HEK293 (cell line): Measurements from ENCODE around the gene MSMP.

Experiments
- CTCF ChIA-PET: fragments of 350-600 bp; formaldehyde crosslinking; extraction: SDS; loops from one replicate; lab custom pipeline; 2021; ENCODE audit warnings: antibody characterized with exemption; lab: Yijun Ruan, JAX
- POLR2A ChIA-PET: fragments of 300-600 bp; formaldehyde crosslinking; extraction: SDS; loops from one replicate; lab custom pipeline; 2020; ENCODE audit warnings: antibody characterized with exemption, inconsistent platforms; lab: Yijun Ruan, JAX
- H3K27ac ChIP-seq: fragments of 200-500 bp; sonication (Bioruptor generic); 2 replicates; pipeline ENCODE4 v1.5.1; 2014; ENCODE audit warnings: low read depth, low read length, control low read depth, inconsistent platforms; ENCODE audit errors: extremely low read depth
- H3K36me3 ChIP-seq, 2 experiments: fragments of 200-500 bp in 1 of 2; sonication (Bioruptor generic) in 1 of 2; 1 replicate in 1 of 2; 2 replicates in 1 of 2; pipeline ENCODE4 v1.5.1; 2014 to 2017; ENCODE audit warnings: inconsistent platforms in 2 of 2, low read length in 2 of 2; ENCODE audit not compliant: control insufficient read depth in 2 of 2, insufficient read depth in 1 of 2
- H3K4me1 ChIP-seq: fragments of 200-500 bp; sonication (Bioruptor generic); 2 replicates; pipeline ENCODE4 v1.5.1; 2014; ENCODE audit warnings: mild to moderate bottlenecking, low read length, inconsistent platforms; ENCODE audit not compliant: control insufficient read depth, insufficient read depth
- H3K4me3 ChIP-seq: 2 replicates; pipeline ENCODE4 v1.5.1; 2011; ENCODE audit warnings: low read depth, mild to moderate bottlenecking, control low read depth, low read length, moderate library complexity
- H3K9me3 ChIP-seq: fragments of 200-500 bp; sonication (Bioruptor generic); 2 replicates; pipeline ENCODE4 v1.5.1; 2014; ENCODE audit warnings: low read depth, low read length, inconsistent platforms; ENCODE audit not compliant: control insufficient read depth, insufficient read depth
- EGR2 ChIP-seq: fragments of 450-650 bp; formaldehyde crosslinking; IDR thresholded peaks from 2 replicates; pipeline ENCODE4 v1.5.1; 2016; ENCODE audit warnings: low read depth, missing biosample characterization, missing genetic modification characterization
- IKZF3 ChIP-seq: fragments of 450-650 bp; IDR thresholded peaks from 2 replicates; pipeline ENCODE4 v1.5.0; 2018; ENCODE audit warnings: missing biosample characterization, mild to moderate bottlenecking, missing genetic modification characterization, moderate library complexity
- KLF7 ChIP-seq: fragments of 450-650 bp; formaldehyde crosslinking; IDR thresholded peaks from 2 replicates; pipeline ENCODE4 v1.5.1; 2016; ENCODE audit warnings: missing biosample characterization, missing genetic modification characterization, borderline replicate concordance
- OVOL3 ChIP-seq: fragments of 450-650 bp; formaldehyde crosslinking; IDR thresholded peaks from 2 replicates; pipeline ENCODE4 v1.5.1; 2016; ENCODE audit warnings: missing biosample characterization, missing genetic modification characterization
- SP7 ChIP-seq: fragments of 450-650 bp; formaldehyde crosslinking; IDR thresholded peaks from 2 replicates; pipeline ENCODE4 v1.5.1; 2016; ENCODE audit warnings: missing biosample characterization, missing genetic modification characterization
- YY1 ChIP-seq: fragments of 450-650 bp; formaldehyde crosslinking; IDR thresholded peaks from 2 replicates; pipeline ENCODE4 v1.5.1; 2018; ENCODE audit warnings: missing biosample characterization, missing genetic modification characterization
- ZBTB20 ChIP-seq: fragments of 450-650 bp; formaldehyde crosslinking; IDR thresholded peaks from 2 replicates; pipeline ENCODE4 v1.5.1; 2016; ENCODE audit warnings: missing biosample characterization, missing genetic modification characterization
- ZNF112 ChIP-seq: fragments of 450-650 bp; formaldehyde crosslinking; IDR thresholded peaks from 2 replicates; pipeline ENCODE4 v1.5.0; 2017; ENCODE audit warnings: missing biosample characterization, missing genetic modification characterization
- ZNF146 ChIP-seq: fragments of 450-650 bp; formaldehyde crosslinking; IDR thresholded peaks from 2 replicates; pipeline ENCODE4 v1.5.1; 2016; ENCODE audit warnings: missing biosample characterization, missing genetic modification characterization
- ZNF155 ChIP-seq: fragments of 450-650 bp; formaldehyde crosslinking; IDR thresholded peaks from 2 replicates; pipeline ENCODE4 v1.5.1; 2016; ENCODE audit warnings: missing biosample characterization, missing genetic modification characterization
- ZNF311 ChIP-seq: fragments of 450-650 bp; formaldehyde crosslinking; IDR thresholded peaks from 2 replicates; pipeline ENCODE4 v1.5.1; 2017; ENCODE audit warnings: missing biosample characterization, missing genetic modification characterization, borderline replicate concordance
- ZNF335 ChIP-seq: fragments of 450-650 bp; formaldehyde crosslinking; conservative IDR thresholded peaks from 2 replicates; pipeline ENCODE4 v1.5.1; 2016; ENCODE audit warnings: missing biosample characterization, missing genetic modification characterization
- ZNF341 ChIP-seq: fragments of 450-650 bp; formaldehyde crosslinking; IDR thresholded peaks from 2 replicates; pipeline ENCODE4; 2016; ENCODE audit warnings: low read depth, missing biosample characterization, missing genetic modification characterization
- ZNF48 ChIP-seq: fragments of 450-650 bp; formaldehyde crosslinking; IDR thresholded peaks from 2 replicates; pipeline ENCODE4 v1.5.1; 2016; ENCODE audit warnings: missing biosample characterization, missing genetic modification characterization
- ZNF596 ChIP-seq: fragments of 450-650 bp; IDR thresholded peaks from 2 replicates; pipeline ENCODE4 v1.5.0; 2018; ENCODE audit warnings: missing biosample characterization, mild to moderate bottlenecking, missing genetic modification characterization, moderate library complexity
- ZXDB ChIP-seq: fragments of 450-650 bp; formaldehyde crosslinking; IDR thresholded peaks from 2 replicates; pipeline ENCODE4 v1.5.1; 2016; ENCODE audit warnings: missing biosample characterization, missing genetic modification characterization
- TF ChIP-seq, protein P1 (sequence below): fragments of 450-650 bp; formaldehyde crosslinking; IDR thresholded peaks from 2 replicates; pipeline ENCODE4 v1.5.1; 2016; ENCODE audit warnings: missing biosample characterization, missing genetic modification characterization
- TF ChIP-seq, protein P2 (sequence below): fragments of 450-650 bp; formaldehyde crosslinking; optimal IDR thresholded peaks from 2 replicates; pipeline ENCODE3; 2016; ENCODE audit warnings: missing biosample characterization, mild to moderate bottlenecking, missing genetic modification characterization
- TF ChIP-seq, protein P3 (sequence below): fragments of 450-650 bp; formaldehyde crosslinking; conservative IDR thresholded peaks from 2 replicates; pipeline ENCODE4 v1.5.1; 2016; ENCODE audit warnings: low read depth, missing biosample characterization, missing genetic modification characterization
- TF ChIP-seq, protein P4 (sequence below): fragments of 450-650 bp; formaldehyde crosslinking; IDR thresholded peaks from 2 replicates; pipeline ENCODE4 v1.5.1; 2016; ENCODE audit warnings: missing biosample characterization, missing genetic modification characterization
- TF ChIP-seq, protein P5 (sequence below): fragments of 450-650 bp; formaldehyde crosslinking; IDR thresholded peaks from 2 replicates; pipeline ENCODE4 v1.5.1; 2016; ENCODE audit warnings: missing biosample characterization, missing genetic modification characterization

The MSMP gene

DNA sequence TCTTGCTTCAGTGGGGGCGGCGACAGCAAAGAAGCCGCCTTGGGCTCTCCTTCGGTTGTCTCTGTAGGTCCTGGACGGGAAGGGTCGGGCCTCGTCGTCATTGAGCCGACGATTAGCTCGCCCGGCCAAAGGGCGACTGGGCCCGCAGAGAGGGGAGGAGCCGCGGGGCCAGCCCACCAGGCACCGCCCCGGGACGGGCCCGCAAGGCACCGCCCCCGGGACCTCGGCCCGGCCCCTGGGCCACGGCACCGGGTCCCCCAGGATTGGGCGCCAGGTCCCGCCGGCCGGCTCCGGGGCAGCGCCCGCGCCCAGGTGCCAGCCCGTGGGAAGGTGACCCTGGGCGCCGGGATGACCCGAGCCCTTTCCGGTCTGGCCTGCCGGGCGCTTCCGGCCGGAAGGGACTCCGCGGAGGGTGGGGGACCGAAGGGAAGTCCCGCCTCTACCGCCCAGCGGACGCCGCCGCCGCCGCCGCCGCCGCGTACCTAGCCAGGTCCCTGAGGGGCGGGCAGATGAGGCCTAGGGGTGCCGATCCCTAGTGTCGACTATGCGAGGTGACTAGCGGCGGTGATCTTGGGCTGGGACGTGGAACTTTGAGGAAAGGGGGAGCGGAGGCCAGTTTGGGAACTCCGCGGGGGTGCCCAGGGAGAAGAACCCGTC lies 5.1 kb downstream of the MSMP start, which contains the start of the genes GBA2 and RGP1 (continued):
- TF ChIP-seq, protein P1, sequence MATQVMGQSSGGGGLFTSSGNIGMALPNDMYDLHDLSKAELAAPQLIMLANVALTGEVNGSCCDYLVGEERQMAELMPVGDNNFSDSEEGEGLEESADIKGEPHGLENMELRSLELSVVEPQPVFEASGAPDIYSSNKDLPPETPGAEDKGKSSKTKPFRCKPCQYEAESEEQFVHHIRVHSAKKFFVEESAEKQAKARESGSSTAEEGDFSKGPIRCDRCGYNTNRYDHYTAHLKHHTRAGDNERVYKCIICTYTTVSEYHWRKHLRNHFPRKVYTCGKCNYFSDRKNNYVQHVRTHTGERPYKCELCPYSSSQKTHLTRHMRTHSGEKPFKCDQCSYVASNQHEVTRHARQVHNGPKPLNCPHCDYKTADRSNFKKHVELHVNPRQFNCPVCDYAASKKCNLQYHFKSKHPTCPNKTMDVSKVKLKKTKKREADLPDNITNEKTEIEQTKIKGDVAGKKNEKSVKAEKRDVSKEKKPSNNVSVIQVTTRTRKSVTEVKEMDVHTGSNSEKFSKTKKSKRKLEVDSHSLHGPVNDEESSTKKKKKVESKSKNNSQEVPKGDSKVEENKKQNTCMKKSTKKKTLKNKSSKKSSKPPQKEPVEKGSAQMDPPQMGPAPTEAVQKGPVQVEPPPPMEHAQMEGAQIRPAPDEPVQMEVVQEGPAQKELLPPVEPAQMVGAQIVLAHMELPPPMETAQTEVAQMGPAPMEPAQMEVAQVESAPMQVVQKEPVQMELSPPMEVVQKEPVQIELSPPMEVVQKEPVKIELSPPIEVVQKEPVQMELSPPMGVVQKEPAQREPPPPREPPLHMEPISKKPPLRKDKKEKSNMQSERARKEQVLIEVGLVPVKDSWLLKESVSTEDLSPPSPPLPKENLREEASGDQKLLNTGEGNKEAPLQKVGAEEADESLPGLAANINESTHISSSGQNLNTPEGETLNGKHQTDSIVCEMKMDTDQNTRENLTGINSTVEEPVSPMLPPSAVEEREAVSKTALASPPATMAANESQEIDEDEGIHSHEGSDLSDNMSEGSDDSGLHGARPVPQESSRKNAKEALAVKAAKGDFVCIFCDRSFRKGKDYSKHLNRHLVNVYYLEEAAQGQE (tag by site-specific recombination): no peak
- TF ChIP-seq ZNF341 (tag by site-specific recombination) (peak; percentile 47; the same call in 1 of the 2 replicates), KLF7 (no peak), ZNF311 (tag by site-specific recombination) (no peak), IKZF3 (tag by site-specific recombination) (peak; percentile 88), ZNF48 (tag by site-specific recombination) (no peak), ZBTB20 (tag by site-specific recombination) (no peak; the same call in 1 of the 2 replicates), OVOL3 (tag by site-specific recombination) (no peak), ZNF596 (tag by site-specific recombination) (no peak), EGR2 (no peak), ZNF146 (tag by site-specific recombination) (no peak)
- TF ChIP-seq, protein P2, sequence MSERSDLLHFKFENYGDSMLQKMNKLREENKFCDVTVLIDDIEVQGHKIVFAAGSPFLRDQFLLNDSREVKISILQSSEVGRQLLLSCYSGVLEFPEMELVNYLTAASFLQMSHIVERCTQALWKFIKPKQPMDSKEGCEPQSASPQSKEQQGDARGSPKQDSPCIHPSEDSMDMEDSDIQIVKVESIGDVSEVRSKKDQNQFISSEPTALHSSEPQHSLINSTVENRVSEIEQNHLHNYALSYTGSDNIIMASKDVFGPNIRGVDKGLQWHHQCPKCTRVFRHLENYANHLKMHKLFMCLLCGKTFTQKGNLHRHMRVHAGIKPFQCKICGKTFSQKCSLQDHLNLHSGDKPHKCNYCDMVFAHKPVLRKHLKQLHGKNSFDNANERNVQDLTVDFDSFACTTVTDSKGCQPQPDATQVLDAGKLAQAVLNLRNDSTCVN (tag by site-specific recombination): peak; percentile 36
- TF ChIP-seq, protein P3, sequence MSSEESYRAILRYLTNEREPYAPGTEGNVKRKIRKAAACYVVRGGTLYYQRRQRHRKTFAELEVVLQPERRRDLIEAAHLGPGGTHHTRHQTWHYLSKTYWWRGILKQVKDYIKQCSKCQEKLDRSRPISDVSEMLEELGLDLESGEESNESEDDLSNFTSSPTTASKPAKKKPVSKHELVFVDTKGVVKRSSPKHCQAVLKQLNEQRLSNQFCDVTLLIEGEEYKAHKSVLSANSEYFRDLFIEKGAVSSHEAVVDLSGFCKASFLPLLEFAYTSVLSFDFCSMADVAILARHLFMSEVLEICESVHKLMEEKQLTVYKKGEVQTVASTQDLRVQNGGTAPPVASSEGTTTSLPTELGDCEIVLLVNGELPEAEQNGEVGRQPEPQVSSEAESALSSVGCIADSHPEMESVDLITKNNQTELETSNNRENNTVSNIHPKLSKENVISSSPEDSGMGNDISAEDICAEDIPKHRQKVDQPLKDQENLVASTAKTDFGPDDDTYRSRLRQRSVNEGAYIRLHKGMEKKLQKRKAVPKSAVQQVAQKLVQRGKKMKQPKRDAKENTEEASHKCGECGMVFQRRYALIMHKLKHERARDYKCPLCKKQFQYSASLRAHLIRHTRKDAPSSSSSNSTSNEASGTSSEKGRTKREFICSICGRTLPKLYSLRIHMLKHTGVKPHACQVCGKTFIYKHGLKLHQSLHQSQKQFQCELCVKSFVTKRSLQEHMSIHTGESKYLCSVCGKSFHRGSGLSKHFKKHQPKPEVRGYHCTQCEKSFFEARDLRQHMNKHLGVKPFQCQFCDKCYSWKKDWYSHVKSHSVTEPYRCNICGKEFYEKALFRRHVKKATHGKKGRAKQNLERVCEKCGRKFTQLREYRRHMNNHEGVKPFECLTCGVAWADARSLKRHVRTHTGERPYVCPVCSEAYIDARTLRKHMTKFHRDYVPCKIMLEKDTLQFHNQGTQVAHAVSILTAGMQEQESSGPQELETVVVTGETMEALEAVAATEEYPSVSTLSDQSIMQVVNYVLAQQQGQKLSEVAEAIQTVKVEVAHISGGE (tag by site-specific recombination): peak; percentile 93
- TF ChIP-seq, protein P4, sequence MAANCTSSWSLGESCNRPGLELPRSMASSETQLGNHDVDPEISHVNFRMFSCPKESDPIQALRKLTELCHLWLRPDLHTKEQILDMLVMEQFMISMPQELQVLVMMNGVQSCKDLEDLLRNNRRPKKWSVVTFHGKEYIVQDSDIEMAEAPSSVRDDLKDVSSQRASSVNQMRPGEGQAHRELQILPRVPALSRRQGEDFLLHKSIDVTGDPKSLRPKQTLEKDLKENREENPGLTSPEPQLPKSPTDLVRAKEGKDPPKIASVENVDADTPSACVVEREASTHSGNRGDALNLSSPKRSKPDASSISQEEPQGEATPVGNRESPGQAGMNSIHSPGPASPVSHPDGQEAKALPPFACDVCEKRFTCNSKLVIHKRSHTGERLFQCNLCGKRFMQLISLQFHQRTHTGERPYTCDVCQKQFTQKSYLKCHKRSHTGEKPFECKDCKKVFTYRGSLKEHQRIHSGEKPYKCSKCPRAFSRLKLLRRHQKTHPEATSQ (tag by site-specific recombination): no peak

DNA sequence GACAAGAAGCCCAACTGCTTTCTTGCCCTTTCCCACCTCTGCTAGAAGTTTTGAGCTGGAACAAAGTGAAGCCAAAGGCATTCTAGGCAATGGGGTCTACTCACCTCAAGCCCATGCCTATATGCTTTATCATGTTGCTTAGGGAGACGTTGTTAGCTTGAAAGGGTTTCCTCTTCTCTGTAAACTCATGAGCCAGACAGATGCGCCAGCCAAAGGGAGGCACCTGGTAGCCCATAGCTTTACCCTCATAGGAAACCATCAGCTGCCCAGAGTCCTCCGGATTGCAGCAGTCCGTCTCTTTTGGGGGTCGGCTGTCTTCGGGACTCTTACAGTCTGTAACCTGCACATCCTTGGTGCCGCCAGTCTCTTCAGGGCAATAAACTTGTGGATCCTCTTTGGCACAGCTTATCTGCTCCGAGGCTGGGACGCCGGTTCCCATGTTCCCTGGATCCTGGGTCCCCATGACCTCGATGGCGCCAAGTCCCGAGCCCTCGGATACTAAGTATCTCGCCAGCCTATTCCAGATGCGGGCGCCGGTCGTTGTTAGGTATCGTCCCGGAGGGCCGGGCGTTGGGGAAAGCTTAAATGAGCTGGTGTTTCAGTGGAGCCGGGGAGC lies 5.7 kb downstream of the MSMP start:
- Histone ChIP-seq H3K36me3 (peaks cover 9 to 65% of the 10 kb centered on the region in 2 experiments; a peak in 2 of 3 replicates), H3K4me1 (no peaks in the 10 kb centered on the region; the same call in 1 of the 2 replicates)

More for the DNA sequence above, 5.7 kb downstream of the MSMP start:
- Histone ChIP-seq H3K9me3 (no peaks in the 10 kb centered on the region), H3K27ac (peak overlapping the region; percentile 67; the same call in 1 of the 2 replicates), H3K4me3 (peak overlapping the region; percentile 77)
- TF ChIP-seq ZXDB (tag by site-specific recombination) (no peak), YY1 (tag by site-specific recombination) (no peak), SP7 (no peak), ZNF112 (tag by site-specific recombination) (no peak), ZNF155 (tag by site-specific recombination) (no peak), ZNF335 (tag by site-specific recombination) (peak; percentile 31)
- TF ChIP-seq, protein P4 (tag by site-specific recombination): no peak
- TF ChIP-seq, protein P5, sequence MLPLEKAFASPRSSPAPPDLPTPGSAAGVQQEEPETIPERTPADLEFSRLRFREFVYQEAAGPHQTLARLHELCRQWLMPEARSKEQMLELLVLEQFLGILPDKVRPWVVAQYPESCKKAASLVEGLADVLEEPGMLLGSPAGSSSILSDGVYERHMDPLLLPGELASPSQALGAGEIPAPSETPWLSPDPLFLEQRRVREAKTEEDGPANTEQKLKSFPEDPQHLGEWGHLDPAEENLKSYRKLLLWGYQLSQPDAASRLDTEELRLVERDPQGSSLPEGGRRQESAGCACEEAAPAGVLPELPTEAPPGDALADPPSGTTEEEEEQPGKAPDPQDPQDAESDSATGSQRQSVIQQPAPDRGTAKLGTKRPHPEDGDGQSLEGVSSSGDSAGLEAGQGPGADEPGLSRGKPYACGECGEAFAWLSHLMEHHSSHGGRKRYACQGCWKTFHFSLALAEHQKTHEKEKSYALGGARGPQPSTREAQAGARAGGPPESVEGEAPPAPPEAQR: no peak
- CTCF ChIA-PET: interaction anchor here (0.6 to 5.6 kb wide), 19 partner anchors 8 to 197 kb away, joined by 3 to 51 read pairs (median 5); partner anchors contain the start of genes ARHGEF39, CCDC107, CREB3 and RMRP
- POLR2A ChIA-PET: interaction anchor here (0.6 to 6.2 kb wide), 11 partner anchors 8 to 587 kb away, joined by 3 to 73 read pairs (median 4); partner anchors contain the start of genes CCDC107, CREB3, HINT2 and RMRP
